HS-5 (cell line): ENCODE measurements around the gene ZNF816.
"Not testable (repeated sequence)": the region's sequence is repeated elsewhere in the genome, so short reads cannot be mapped to it uniquely, and the experiment has no call there.

Experiments used
- DNase-seq: peaks from one replicate; pipeline ENCODE4 v3.0.0-alpha.2; 2012; ENCODE audit warnings: low read depth

ZNF816 gene

GRCh38 chr19:52959613-52960295 lies 2.9 kb downstream of the ZNF816 start:
- DNase-seq: no peak

- DNase-seq: no peak
These were observed 5.1 kb downstream of the ZNF816 start for GRCh38 chr19:52957591-52957990.

GRCh38 chr19:52956917-52957316 lies 5.8 kb downstream of the ZNF816 start:
- no peak for DNase-seq

- DNase-seq: no peak
These were observed 13.3 kb downstream of the ZNF816 start for GRCh38 chr19:52949422-52949821.

GRCh38 chr19:52948025-52948770 lies 14.5 kb downstream of the ZNF816 start:
- DNase-seq: no peak

- no peak for DNase-seq
These were observed 16.1 kb downstream of the ZNF816 start for GRCh38 chr19:52946322-52947310.

- no peak for DNase-seq
These were observed 16.9 kb downstream of the ZNF816 start for GRCh38 chr19:52945652-52946321.

GRCh38 chr19:52944703-52945493 lies 17.8 kb downstream of the ZNF816 start:
- not testable (repeated sequence) for DNase-seq

GRCh38 chr19:52943884-52944643 lies 18.6 kb downstream of the ZNF816 start:
- DNase-seq: no peak

- DNase-seq: no peak
These were observed 19.4 kb downstream of the ZNF816 start for GRCh38 chr19:52943134-52943883.

GRCh38 chr19:52942386-52943133 lies 20.1 kb downstream of the ZNF816 start:
- peak; percentile 31 for DNase-seq

GRCh38 chr19:52941941-52942385 lies 20.7 kb downstream of the ZNF816 start:
- no peak for DNase-seq

- not testable (repeated sequence) for DNase-seq
These were observed 21.2 kb downstream of the ZNF816 start for GRCh38 chr19:52941523-52941922.

- not testable (repeated sequence) for DNase-seq
These were observed 21.8 kb downstream of the ZNF816 start for GRCh38 chr19:52940905-52941304.

GRCh38 chr19:52938761-52939160 lies 23.9 kb downstream of the ZNF816 start:
- DNase-seq: no peak

- DNase-seq: no peak
These were observed 25.7 kb downstream of the ZNF816 start for GRCh38 chr19:52936954-52937325.

- DNase-seq: no peak
These were observed 26.3 kb downstream of the ZNF816 start for GRCh38 chr19:52936151-52936953.

- DNase-seq: no peak
These were observed 27.2 kb downstream of the ZNF816 start for GRCh38 chr19:52935434-52935833.
